ENCODE measurements around the gene TRIM51. TPM values are rescaled to one million over a fixed set of nuclear protein-coding genes. Genes with fewer than 3 reads are reported as not detected.
"Not testable (repeated sequence)": the region's sequence is repeated elsewhere in the genome, so short reads cannot be mapped to it uniquely, and the experiment has no call there.

TRIM51 gene
- total RNA-seq, result not detected

GRCh38 chr11:55882997-55883396 lies at the start of gene TRIM51:
TSS of gene TRIM51 (plus strand) at chr11:55883297. CDS start at chr11:55885429, 2,132 bp downstream.
- H3K36me3 Mint-ChIP-seq (ENCODE audit: low read depth); intact Hi-C loops (cut with DNase I, micrococcal nuclease); CTCF ChIA-PET; H3K4me3 Mint-ChIP-seq; H3K4me1 Mint-ChIP-seq; POLR2A ChIA-PET; ATAC-seq; DNase-seq; H3K9me3 Mint-ChIP-seq (ENCODE audit: low read depth); H3K27me3 Mint-ChIP-seq; H3K27ac Mint-ChIP-seq: not testable (repeated sequence)

GRCh38 chr11:55838452-55838851 lies 44.6 kb upstream of the TRIM51 start, which contains the start of gene OR5D16:
TSS of gene OR5D16 (plus strand) at chr11:55838752. CDS start at chr11:55838752, 0 bp downstream.
- ChIA-PET POLR2A (no interaction called here), CTCF (no interaction called here)
- H3K9me3 Mint-ChIP-seq (ENCODE audit: low read depth), result peaks cover 14% of the 10 kb centered on the region
- no peaks in the 10 kb centered on the region for H3K27me3 Mint-ChIP-seq
- no peak within 1 kb of the TSS for H3K4me3 Mint-ChIP-seq
- peaks cover 4% of the 10 kb centered on the region for H3K36me3 Mint-ChIP-seq (ENCODE audit: low read depth)
- intact Hi-C loops (cut with DNase I, micrococcal nuclease), result loop anchor here in 1 of 2 experiments (10.0 kb wide), 1 partner anchor 124 kb away; no protein-coding TSS in a partner anchor
- H3K27ac Mint-ChIP-seq, result no peak within 1 kb of the TSS
- no peak for ATAC-seq
- no peak for DNase-seq
- H3K4me1 Mint-ChIP-seq, result no peaks in the 10 kb centered on the region

GRCh38 chr11:55847453-55847852 lies 35.6 kb upstream of the TRIM51 start:
- POLR2A ChIA-PET, result no interaction called here
- CTCF ChIA-PET, result no interaction called here
- DNase-seq, result no peak
- H3K27me3 Mint-ChIP-seq, result no peaks in the 10 kb centered on the region
- intact Hi-C loops (cut with DNase I, micrococcal nuclease), result no loop called here
- H3K36me3 Mint-ChIP-seq (ENCODE audit: low read depth), result no peaks in the 10 kb centered on the region
- ATAC-seq, result no peak
- H3K4me3 Mint-ChIP-seq, result no peak overlapping the region
- H3K27ac Mint-ChIP-seq, result no peak overlapping the region
- H3K4me1 Mint-ChIP-seq, result no peaks in the 10 kb centered on the region
- H3K9me3 Mint-ChIP-seq (ENCODE audit: low read depth), result peaks cover 10% of the 10 kb centered on the region

- ChIA-PET CTCF (no interaction called here), POLR2A (no interaction called here)
- no peak overlapping the region for H3K4me3 Mint-ChIP-seq
- intact Hi-C loops (cut with DNase I, micrococcal nuclease), result no loop called here
- peaks cover 17% of the 10 kb centered on the region for H3K9me3 Mint-ChIP-seq (ENCODE audit: low read depth)
- no peak overlapping the region for H3K27ac Mint-ChIP-seq
- H3K4me1 Mint-ChIP-seq, result no peaks in the 10 kb centered on the region
- H3K36me3 Mint-ChIP-seq (ENCODE audit: low read depth), result no peaks in the 10 kb centered on the region
- no peaks in the 10 kb centered on the region for H3K27me3 Mint-ChIP-seq
- ATAC-seq (no peak), DNase-seq (no peak)
Measured at GRCh38 chr11:55849037-55849436, 34.1 kb upstream of the TRIM51 start.

- no peaks in the 10 kb centered on the region for H3K36me3 Mint-ChIP-seq (ENCODE audit: low read depth)
- no peak overlapping the region for H3K27ac Mint-ChIP-seq
- DNase-seq, result no peak
- no peaks in the 10 kb centered on the region for H3K4me1 Mint-ChIP-seq
- no peak for ATAC-seq
- POLR2A ChIA-PET, result no interaction called here
- H3K9me3 Mint-ChIP-seq (ENCODE audit: low read depth), result peaks cover 18% of the 10 kb centered on the region
- no peaks in the 10 kb centered on the region for H3K27me3 Mint-ChIP-seq
- no peak overlapping the region for H3K4me3 Mint-ChIP-seq
- intact Hi-C loops (cut with DNase I, micrococcal nuclease), result no loop called here
- CTCF ChIA-PET, result no interaction called here
Measured at GRCh38 chr11:55852141-55852540, 31.0 kb upstream of the TRIM51 start.

- intact Hi-C loops (cut with DNase I, micrococcal nuclease), result no loop called here
- no peak overlapping the region for H3K4me3 Mint-ChIP-seq
- ChIA-PET CTCF (no interaction called here), POLR2A (no interaction called here)
- H3K27ac Mint-ChIP-seq, result no peak overlapping the region
- DNase-seq (no peak), ATAC-seq (no peak)
- no peaks in the 10 kb centered on the region for H3K36me3 Mint-ChIP-seq (ENCODE audit: low read depth)
- no peaks in the 10 kb centered on the region for H3K4me1 Mint-ChIP-seq
- peaks cover 15% of the 10 kb centered on the region for H3K9me3 Mint-ChIP-seq (ENCODE audit: low read depth)
- H3K27me3 Mint-ChIP-seq, result no peaks in the 10 kb centered on the region
Measured at GRCh38 chr11:55854704-55855103, 28.4 kb upstream of the TRIM51 start.

- H3K4me3 Mint-ChIP-seq; H3K27ac Mint-ChIP-seq; H3K36me3 Mint-ChIP-seq (ENCODE audit: low read depth); POLR2A ChIA-PET; H3K4me1 Mint-ChIP-seq; ATAC-seq; CTCF ChIA-PET; intact Hi-C loops (cut with DNase I, micrococcal nuclease); DNase-seq; H3K27me3 Mint-ChIP-seq; H3K9me3 Mint-ChIP-seq (ENCODE audit: low read depth): not testable (repeated sequence)
Measured at GRCh38 chr11:55867354-55867753, 15.7 kb upstream of the TRIM51 start.

GRCh38 chr11:55872731-55873130 lies 10.4 kb upstream of the TRIM51 start:
- intact Hi-C loops (cut with DNase I, micrococcal nuclease); ATAC-seq; DNase-seq; POLR2A ChIA-PET; H3K4me3 Mint-ChIP-seq; H3K27ac Mint-ChIP-seq; H3K36me3 Mint-ChIP-seq (ENCODE audit: low read depth); H3K9me3 Mint-ChIP-seq (ENCODE audit: low read depth); H3K27me3 Mint-ChIP-seq; H3K4me1 Mint-ChIP-seq; CTCF ChIA-PET: not testable (repeated sequence)

GRCh38 chr11:55873146-55873545 lies 10.0 kb upstream of the TRIM51 start:
- CTCF ChIA-PET, POLR2A ChIA-PET, DNase-seq: not testable (repeated sequence)

GRCh38 chr11:55884995-55885394 lies 1.9 kb downstream of the TRIM51 start:
- ATAC-seq; POLR2A ChIA-PET; H3K9me3 Mint-ChIP-seq (ENCODE audit: low read depth); H3K4me1 Mint-ChIP-seq; H3K27ac Mint-ChIP-seq; H3K27me3 Mint-ChIP-seq; DNase-seq; H3K4me3 Mint-ChIP-seq; CTCF ChIA-PET; H3K36me3 Mint-ChIP-seq (ENCODE audit: low read depth); intact Hi-C loops (cut with DNase I, micrococcal nuclease): not testable (repeated sequence)

More at GRCh38 chr11:55873146-55873545, 10.0 kb upstream of the TRIM51 start:
- ATAC-seq; H3K36me3 Mint-ChIP-seq (ENCODE audit: low read depth); H3K9me3 Mint-ChIP-seq (ENCODE audit: low read depth); H3K27me3 Mint-ChIP-seq; H3K27ac Mint-ChIP-seq; intact Hi-C loops (cut with DNase I, micrococcal nuclease); H3K4me3 Mint-ChIP-seq; H3K4me1 Mint-ChIP-seq: not testable (repeated sequence)

- CTCF ChIA-PET; H3K9me3 Mint-ChIP-seq (ENCODE audit: low read depth); DNase-seq; H3K27ac Mint-ChIP-seq; H3K4me1 Mint-ChIP-seq; POLR2A ChIA-PET; H3K36me3 Mint-ChIP-seq (ENCODE audit: low read depth); H3K27me3 Mint-ChIP-seq; intact Hi-C loops (cut with DNase I, micrococcal nuclease); H3K4me3 Mint-ChIP-seq; ATAC-seq: not testable (repeated sequence)
Measured at GRCh38 chr11:55885481-55885880, 2.4 kb downstream of the TRIM51 start.

- ChIA-PET POLR2A (no interaction called here), CTCF (no interaction called here)
- DNase-seq (no peak), ATAC-seq (no peak)
- no peaks in the 10 kb centered on the region for H3K36me3 Mint-ChIP-seq (ENCODE audit: low read depth)
- H3K4me1 Mint-ChIP-seq, result no peaks in the 10 kb centered on the region
- intact Hi-C loops (cut with DNase I, micrococcal nuclease), result no loop called here
- H3K9me3 Mint-ChIP-seq (ENCODE audit: low read depth), result peaks cover 8% of the 10 kb centered on the region
- H3K27me3 Mint-ChIP-seq, result no peaks in the 10 kb centered on the region
- no peak overlapping the region for H3K4me3 Mint-ChIP-seq
- no peak overlapping the region for H3K27ac Mint-ChIP-seq
Measured at GRCh38 chr11:55895216-55895615, 12.1 kb downstream of the TRIM51 start.

- Mint-ChIP-seq H3K27ac (no peak overlapping the region), H3K36me3 (ENCODE audit: low read depth) (no peaks in the 10 kb centered on the region), H3K4me1 (no peaks in the 10 kb centered on the region), H3K4me3 (no peak overlapping the region), H3K9me3 (ENCODE audit: low read depth) (peaks cover 10% of the 10 kb centered on the region), H3K27me3 (no peaks in the 10 kb centered on the region)
- ChIA-PET POLR2A (no interaction called here), CTCF (no interaction called here)
- no peak for ATAC-seq
- intact Hi-C loops (cut with DNase I, micrococcal nuclease), result loop anchor here (5.0 to 10.0 kb wide), 2 partner anchors 45 to 188 kb away; no protein-coding TSS in a partner anchor
- DNase-seq, result no peak
Measured at GRCh38 chr11:55902308-55902707, 19.2 kb downstream of the TRIM51 start.
